T-cell (primary cell): ENCODE measurements around the gene HRH1. TPM values are rescaled to one million over a fixed set of nuclear protein-coding genes. Genes with fewer than 3 reads are reported as not detected.
"Not testable (repeated sequence)": the region's sequence is repeated elsewhere in the genome, so short reads cannot be mapped to it uniquely, and the experiment has no call there.

Experiments
- ATAC-seq, 4 experiments: fragments of 200-7000 bp in 3 of 4; fragments of 150-1000 bp in 1 of 4; cut with Tn5 transposase; replicated peaks in 1 of 4; 1 replicate in 3 of 4; 2 replicates in 1 of 4; pipeline ENCODE4 v1.10.0; 2021; ENCODE audit warnings: moderate library complexity in 3 of 4, mild to moderate bottlenecking in 2 of 4, moderate number of reproducible peaks in 1 of 4
- CTCF ChIA-PET, 2 donors: fragments of 300-600 bp; sonication (Branson Sonifier 250); formaldehyde crosslinking; loops; one replicate each; lab custom pipeline; 2022; ENCODE audit warnings: antibody characterized with exemption in 2 of 2; lab: Charles Lee
- POLR2A ChIA-PET, 2 donors: fragments of 300-600 bp; sonication (Branson Sonifier 250); formaldehyde crosslinking; loops; one replicate each; lab custom pipeline; 2022; ENCODE audit warnings: antibody characterized with exemption in 2 of 2; lab: Charles Lee
- DNase-seq, 35 experiments: peaks; one replicate each; pipeline versions ENCODE4 v3.0.0 to v3.0.0-alpha.2; 2013 to 2023
- H3K27ac ChIP-seq: one replicate; pipeline ENCODE4 v1.5.1; 2013; ENCODE audit warnings: low read length
- H3K27me3 ChIP-seq, 2 experiments: replicated peaks in 1 of 2; 1 replicate in 1 of 2; 2 replicates in 1 of 2; pipeline versions ENCODE4 v1.6.1 to v1.7.0; 2013; ENCODE audit warnings: low read length in 1 of 2, mixed read lengths in 1 of 2; ENCODE audit not compliant: control insufficient read depth in 2 of 2, insufficient read depth in 2 of 2; ENCODE audit errors: extremely low read depth in 1 of 2
- H3K36me3 ChIP-seq, 2 donors: 1 replicate in 1 of 2; 2 replicates in 1 of 2; pipeline versions ENCODE4 v1.6.1 to v1.7.0; 2013; ENCODE audit warnings: low read length in 1 of 2; ENCODE audit not compliant: control insufficient read depth in 2 of 2, insufficient read depth in 1 of 2; ENCODE audit errors: extremely low read depth in 1 of 2
- H3K4me1 ChIP-seq, 2 experiments: 1 replicate in 1 of 2; 2 replicates in 1 of 2; pipeline versions ENCODE4 v1.6.1 to v1.7.0; 2013; ENCODE audit warnings: low read length in 2 of 2, mixed read lengths in 1 of 2; ENCODE audit not compliant: insufficient read depth in 2 of 2, control insufficient read depth in 1 of 2; ENCODE audit errors: extremely low read depth in 1 of 2
- H3K4me3 ChIP-seq, 2 donors: 1 replicate in 1 of 2; 2 replicates in 1 of 2; pipeline versions ENCODE4 v1.5.1 to v1.7.0; 2013; ENCODE audit warnings: mild to moderate bottlenecking in 2 of 2, low read length in 1 of 2, moderate library complexity in 1 of 2; ENCODE audit not compliant: control insufficient read depth in 1 of 2; ENCODE audit errors: extremely low read depth in 1 of 2
- H3K9me3 ChIP-seq: 2 replicates; pipeline ENCODE4 v1.7.0; 2013
- H3K27ac Mint-ChIP-seq, 2 donors: one replicate each; pipeline ENCODE4 v1.8.0; 2020 to 2021; ENCODE audit warnings: mild to moderate bottlenecking in 2 of 2, mixed read lengths in 2 of 2
- H3K27me3 Mint-ChIP-seq, 2 donors: one replicate each; pipeline ENCODE4 v1.8.0; 2021 to 2022; ENCODE audit warnings: mixed read lengths in 2 of 2
- H3K36me3 Mint-ChIP-seq: one replicate; pipeline ENCODE4 v1.8.0; 2021; ENCODE audit warnings: mixed read lengths
- H3K4me1 Mint-ChIP-seq, 3 donors: one replicate each; pipeline ENCODE4 v1.8.0; 2020 to 2022; ENCODE audit warnings: mixed read lengths in 3 of 3, mild to moderate bottlenecking in 1 of 3
- H3K4me3 Mint-ChIP-seq, 3 donors: one replicate each; pipeline ENCODE4 v1.8.0; 2020 to 2022; ENCODE audit warnings: mild to moderate bottlenecking in 3 of 3, mixed read lengths in 3 of 3, moderate library complexity in 3 of 3
- H3K9me3 Mint-ChIP-seq, 3 donors: one replicate each; pipeline ENCODE4 v1.8.0; 2020 to 2022; ENCODE audit warnings: mixed read lengths in 3 of 3
- WGBS: methylation state at CpG from one replicate; pipeline ENCODE4 v1.1.5; 2013; ENCODE audit warnings: missing lambda C conversion rate; ENCODE audit not compliant: insufficient coverage; 5-methylcytosine and 5-hydroxymethylcytosine counted together
- total RNA-seq, 35 experiments: library from RNA in 6 of 35; stranded (reverse) in 6 of 35; fragments of 120-200 nt in 1 of 35; gene quantifications; one replicate each; pipeline versions ENCODE4 v1.2.1 to v1.2.4 and lab custom pipeline; 2013 to 2026

Gene HRH1
- total RNA-seq, 5 donors from 2014 or later (not counting 1 experiment from before 2014, with no cell fraction given), result 0.19 to 2.0 (median 0.46) TPM; not detected in 2

DNA sequence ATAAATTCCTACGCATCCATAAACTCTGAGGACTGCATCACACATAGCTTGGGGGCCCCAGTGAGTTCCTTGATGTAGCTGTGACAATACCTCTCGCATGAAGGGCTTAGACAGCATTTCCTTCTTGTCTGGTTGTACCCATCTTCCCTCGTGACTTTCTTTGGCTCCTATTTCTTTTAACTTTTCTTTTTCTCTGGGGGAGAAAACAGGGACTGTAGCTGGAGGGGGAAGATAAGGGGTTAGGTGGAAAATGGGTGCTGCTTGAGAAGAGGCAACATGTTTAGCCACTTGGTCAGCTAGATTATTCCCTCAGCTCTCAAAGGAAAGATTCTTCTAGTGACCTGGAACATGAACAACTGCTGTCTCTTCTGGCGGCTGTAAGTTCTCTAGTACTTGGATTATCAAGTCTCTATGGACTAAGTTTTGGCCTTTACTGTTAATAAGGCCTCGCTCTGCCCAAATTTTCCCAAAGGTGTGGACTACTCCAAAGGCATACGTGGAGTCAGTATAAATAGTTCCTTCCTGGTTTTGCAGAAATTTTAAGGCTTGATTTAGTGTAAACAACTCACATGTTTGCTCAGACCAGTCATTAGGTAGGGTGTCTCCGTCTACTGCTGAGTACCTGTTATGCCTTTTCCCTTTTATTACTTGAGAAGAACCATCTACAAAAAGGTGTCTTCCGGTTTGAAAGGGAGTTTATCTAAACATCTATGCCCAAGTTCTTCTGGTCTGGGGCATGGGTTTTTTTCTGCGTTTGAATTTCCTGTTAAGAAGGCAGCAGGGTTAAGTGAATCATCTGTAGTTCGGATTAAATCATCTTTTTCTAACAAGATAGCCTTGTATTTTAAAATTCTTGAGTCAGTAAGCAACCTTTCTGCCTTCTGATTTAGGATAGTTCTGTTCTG, 96.9 kb downstream of the HRH1 start:
- H3K27me3 ChIP-seq, result peaks cover 0 to 1% of the 10 kb centered on the region in 2 experiments
- peak overlapping the region in 2 of 3 donors; percentile 10 to 25 for H3K4me3 Mint-ChIP-seq

DNA sequence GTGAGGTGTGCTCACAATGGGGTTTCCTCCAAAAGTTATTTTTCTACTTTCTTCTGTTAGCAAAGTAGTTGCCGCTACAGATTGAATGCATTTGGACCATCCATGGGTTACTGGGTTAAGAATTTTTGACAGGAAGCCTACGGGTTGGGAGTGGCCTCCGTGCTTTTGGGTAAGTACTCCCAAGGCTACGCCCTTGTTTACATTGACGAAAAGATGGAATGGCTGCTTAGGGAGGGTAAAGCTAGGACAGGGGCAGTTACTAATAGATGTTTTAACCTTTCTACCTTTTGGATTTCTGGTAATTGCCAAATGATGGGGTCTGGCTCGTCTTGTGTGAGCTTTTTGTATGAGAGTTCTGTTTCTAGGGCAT, 97.5 kb downstream of the HRH1 start:
- CTCF ChIA-PET, result no interaction called here
- WGBS, result 83% methylated on average over 3 of the region's 6 CpGs
- peaks cover 2 to 14% of the 10 kb centered on the region in 2 donors for H3K27me3 Mint-ChIP-seq

More for the DNA sequence above, 96.9 kb downstream of the HRH1 start:
- Histone ChIP-seq H3K4me3 (no peak overlapping the region), H3K27ac (peak overlapping the region; percentile 16), H3K9me3 (no peaks in the 10 kb centered on the region), H3K36me3 (no peaks in the 10 kb centered on the region), H3K4me1 (peaks cover 0 to 7% of the 10 kb centered on the region in 2 experiments)
- ChIA-PET POLR2A (no interaction called here), CTCF (interaction anchor here in 1 of 2 donors (0.6 kb wide), 1 partner anchor 45 kb away, joined by 6 read pairs; no protein-coding TSS in a partner anchor)
- H3K27me3 Mint-ChIP-seq, result peaks cover 2 to 14% of the 10 kb centered on the region in 2 donors
- H3K27ac Mint-ChIP-seq, result peak overlapping the region; percentile 86 to 88
- WGBS, result 100% methylated on average over 2 of the region's 10 CpGs
- peaks cover 14 to 19% (median 16%) of the 10 kb centered on the region in 3 donors for H3K4me1 Mint-ChIP-seq
- H3K9me3 Mint-ChIP-seq, result no peaks in the 10 kb centered on the region
- H3K36me3 Mint-ChIP-seq, result no peaks in the 10 kb centered on the region
- ATAC-seq, result peak; percentile 53 to 88 (median 76)
- peak in 1 of 35 experiments; percentile 14 for DNase-seq

DNA sequence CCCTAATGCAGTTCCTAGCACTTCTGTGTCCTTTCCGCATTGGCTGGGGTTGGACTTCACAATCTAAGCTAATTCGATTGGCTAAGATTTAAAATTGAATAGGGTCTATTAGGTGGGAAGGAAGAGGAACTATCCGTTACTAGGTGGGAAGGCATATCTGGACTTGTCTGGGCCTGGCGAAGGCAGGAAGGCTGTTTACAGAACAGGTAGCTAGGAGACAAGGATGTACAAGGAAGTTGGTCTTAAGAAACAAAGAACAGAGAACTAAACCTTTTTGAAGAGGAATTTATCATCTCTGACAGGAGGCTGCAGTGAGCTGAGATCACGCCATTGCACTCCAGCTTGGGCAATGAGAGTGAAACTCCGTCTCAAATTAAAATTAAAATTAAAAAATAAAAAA, 100.6 kb downstream of the HRH1 start:
- no peaks in the 10 kb centered on the region for H3K36me3 ChIP-seq
- WGBS, result 70% methylated on average over 3 of the region's 6 CpGs
- no peak overlapping the region for H3K27ac ChIP-seq
- Mint-ChIP-seq H3K9me3 (no peaks in the 10 kb centered on the region), H3K36me3 (no peaks in the 10 kb centered on the region), H3K4me3 (no peak overlapping the region), H3K27ac (no peak overlapping the region), H3K4me1 (peaks cover 14 to 19% (median 16%) of the 10 kb centered on the region in 3 donors), H3K27me3 (peaks cover 2 to 14% of the 10 kb centered on the region in 2 donors)
- ChIA-PET CTCF (no interaction called here), POLR2A (no interaction called here)
- ATAC-seq (no peak), DNase-seq (no peak)
- no peaks in the 10 kb centered on the region for H3K9me3 ChIP-seq
- H3K4me3 ChIP-seq, result no peak overlapping the region
- peaks cover 0 to 7% of the 10 kb centered on the region in 2 experiments for H3K4me1 ChIP-seq
- peaks cover 0 to 5% of the 10 kb centered on the region in 2 experiments for H3K27me3 ChIP-seq

More for the DNA sequence above, 97.5 kb downstream of the HRH1 start:
- DNase-seq, result no peak
- Mint-ChIP-seq H3K36me3 (no peaks in the 10 kb centered on the region), H3K4me3 (peak overlapping the region in 1 of 3 donors; percentile 25), H3K27ac (peak overlapping the region; percentile 86 to 88), H3K4me1 (peaks cover 14 to 19% (median 16%) of the 10 kb centered on the region in 3 donors), H3K9me3 (no peaks in the 10 kb centered on the region)
- Histone ChIP-seq H3K9me3 (no peaks in the 10 kb centered on the region), H3K4me1 (peaks cover 0 to 7% of the 10 kb centered on the region in 2 experiments), H3K36me3 (no peaks in the 10 kb centered on the region), H3K4me3 (no peak overlapping the region), H3K27me3 (no peaks in the 10 kb centered on the region), H3K27ac (peak overlapping the region; percentile 16)
- POLR2A ChIA-PET, result no interaction called here
- ATAC-seq, result peak in 2 of 4 experiments; percentile 17 to 19

DNA sequence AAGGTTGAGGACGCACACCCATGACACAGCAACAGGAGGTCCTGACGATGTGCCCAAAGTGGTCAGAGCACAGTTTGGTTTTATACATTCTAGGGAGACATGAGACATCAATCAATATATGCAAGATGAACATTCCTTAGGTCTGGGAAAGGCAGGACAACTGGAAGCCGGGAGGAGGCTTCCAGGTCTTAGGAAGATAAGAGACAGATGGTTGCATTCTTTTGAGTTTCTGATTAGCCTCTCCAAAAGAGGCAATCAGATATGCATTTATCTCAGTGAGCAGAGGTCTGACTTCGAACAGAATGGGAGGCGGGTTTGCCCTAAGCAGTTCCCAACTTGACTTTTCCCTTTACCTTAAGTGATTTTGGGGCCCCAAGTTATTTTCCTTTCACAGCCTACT, 101.2 kb downstream of the HRH1 start:
- H3K4me1 Mint-ChIP-seq, result peaks cover 14 to 16% (median 16%) of the 10 kb centered on the region in 3 donors
- H3K4me1 ChIP-seq, H3K9me3 Mint-ChIP-seq, CTCF ChIA-PET, ATAC-seq, H3K27ac Mint-ChIP-seq, H3K36me3 ChIP-seq, H3K4me3 Mint-ChIP-seq, POLR2A ChIA-PET, DNase-seq, H3K4me3 ChIP-seq, H3K27ac ChIP-seq, H3K27me3 ChIP-seq, H3K36me3 Mint-ChIP-seq, H3K9me3 ChIP-seq: not testable (repeated sequence)
- H3K27me3 Mint-ChIP-seq, result peaks cover 2 to 14% of the 10 kb centered on the region in 2 donors
- WGBS, result 82% methylated on average over 2 of the region's 5 CpGs

DNA sequence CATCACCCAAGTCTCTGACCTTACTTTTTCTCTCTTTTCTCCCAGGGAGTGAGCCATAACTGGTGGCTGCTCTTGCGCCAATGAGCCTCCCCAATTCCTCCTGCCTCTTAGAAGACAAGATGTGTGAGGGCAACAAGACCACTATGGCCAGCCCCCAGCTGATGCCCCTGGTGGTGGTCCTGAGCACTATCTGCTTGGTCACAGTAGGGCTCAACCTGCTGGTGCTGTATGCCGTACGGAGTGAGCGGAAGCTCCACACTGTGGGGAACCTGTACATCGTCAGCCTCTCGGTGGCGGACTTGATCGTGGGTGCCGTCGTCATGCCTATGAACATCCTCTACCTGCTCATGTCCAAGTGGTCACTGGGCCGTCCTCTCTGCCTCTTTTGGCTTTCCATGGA, 104.7 kb downstream of the HRH1 start:
- Mint-ChIP-seq H3K4me1 (no peaks in the 10 kb centered on the region), H3K36me3 (no peaks in the 10 kb centered on the region), H3K4me3 (no peak overlapping the region), H3K27me3 (peaks cover 5 to 14% of the 10 kb centered on the region in 2 donors), H3K9me3 (no peaks in the 10 kb centered on the region), H3K27ac (no peak overlapping the region)
- POLR2A ChIA-PET, result no interaction called here
- Histone ChIP-seq H3K4me1 (no peaks in the 10 kb centered on the region), H3K27me3 (peaks cover 2 to 5% of the 10 kb centered on the region in 2 experiments), H3K4me3 (no peak overlapping the region), H3K27ac (no peak overlapping the region), H3K9me3 (no peaks in the 10 kb centered on the region), H3K36me3 (no peaks in the 10 kb centered on the region)
- DNase-seq (no peak), ATAC-seq (no peak)
- CTCF ChIA-PET, result no interaction called here
- 94% methylated on average over 10 of the region's 11 CpGs for WGBS

DNA sequence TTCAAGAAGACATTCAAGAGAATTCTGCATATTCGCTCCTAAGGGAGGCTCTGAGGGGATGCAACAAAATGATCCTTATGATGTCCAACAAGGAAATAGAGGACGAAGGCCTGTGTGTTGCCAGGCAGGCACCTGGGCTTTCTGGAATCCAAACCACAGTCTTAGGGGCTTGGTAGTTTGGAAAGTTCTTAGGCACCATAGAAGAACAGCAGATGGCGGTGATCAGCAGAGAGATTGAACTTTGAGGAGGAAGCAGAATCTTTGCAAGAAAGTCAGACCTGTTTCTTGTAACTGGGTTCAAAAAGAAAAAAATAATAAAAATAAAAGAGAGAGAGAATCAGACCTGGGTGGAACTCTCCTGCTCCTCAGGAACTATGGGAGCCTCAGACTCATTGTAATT, 106.2 kb downstream of the HRH1 start:
- Histone ChIP-seq H3K27ac (no peak overlapping the region), H3K36me3 (no peaks in the 10 kb centered on the region), H3K4me1 (no peaks in the 10 kb centered on the region), H3K9me3 (no peaks in the 10 kb centered on the region), H3K4me3 (no peak overlapping the region), H3K27me3 (peaks cover 2 to 8% of the 10 kb centered on the region in 2 experiments)
- no peak overlapping the region for H3K27ac Mint-ChIP-seq
- WGBS, result 86% methylated on average over 1 of the region's 3 CpGs
- ATAC-seq (no peak), DNase-seq (peak in 1 of 35 experiments; percentile 19)
- no peaks in the 10 kb centered on the region for H3K9me3 Mint-ChIP-seq
- POLR2A ChIA-PET, result no interaction called here
- H3K36me3 Mint-ChIP-seq, result no peaks in the 10 kb centered on the region
- no peak overlapping the region for H3K4me3 Mint-ChIP-seq
- CTCF ChIA-PET, result no interaction called here
- H3K27me3 Mint-ChIP-seq, result peaks cover 13 to 21% of the 10 kb centered on the region in 2 donors
- no peaks in the 10 kb centered on the region for H3K4me1 Mint-ChIP-seq
